H1 (cell line): ENCODE results near the gene MT1X. TPM values are rescaled to one million over a fixed set of nuclear protein-coding genes. Genes with fewer than 3 reads are reported as not detected.

Experiments
- CTCF ChIA-PET: fragments of 300-600 bp; sonication (Branson Sonifier 250); formaldehyde crosslinking; loops from one replicate; lab custom pipeline; 2021; ENCODE audit not compliant: partially characterized antibody; lab: Charles Lee
- POLR2A ChIA-PET: fragments of 300-600 bp; sonication (Branson Sonifier 250); formaldehyde crosslinking; loops from one replicate; lab custom pipeline; 2021; ENCODE audit warnings: inconsistent platforms; ENCODE audit not compliant: partially characterized antibody; lab: Charles Lee
- DNase-seq, 2 experiments: peaks; one replicate each; pipeline versions ENCODE4 v3.0.0 to v3.0.0-alpha.2; 2010 to 2022; ENCODE audit warnings: low spot score in 2 of 2, low read depth in 1 of 2, mixed read lengths in 1 of 2
- FAIRE-seq: peaks from 2 replicates; lab custom pipeline; 2011; peaks lifted over from hg19 to GRCh38; lab: Jason Lieb, UNC
- H2AFZ ChIP-seq: 2 replicates; pipeline ENCODE4 v1.8.1; 2012; ENCODE audit warnings: low read length, inconsistent platforms
- H2AK5ac ChIP-seq: 2 replicates; pipeline ENCODE4 v1.6.1; 2013; ENCODE audit warnings: low read depth, low read length
- H2BK120ac ChIP-seq: replicated peaks from 2 replicates; pipeline ENCODE3; 2013; ENCODE audit warnings: low read depth, low read length, inconsistent platforms
- H2BK12ac ChIP-seq: 2 replicates; pipeline ENCODE4 v1.6.1; 2013; ENCODE audit warnings: low read depth, low read length
- H2BK15ac ChIP-seq: 2 replicates; pipeline ENCODE4 v1.6.1; 2013; ENCODE audit warnings: low read length
- H2BK20ac ChIP-seq: 2 replicates; pipeline ENCODE4 v1.6.1; 2013; ENCODE audit warnings: low read length
- H2BK5ac ChIP-seq: 2 replicates; pipeline ENCODE4 v1.6.1; 2013; ENCODE audit warnings: low read depth, low read length
- H3K14ac ChIP-seq: 2 replicates; pipeline ENCODE4 v1.6.1; 2013; ENCODE audit warnings: inconsistent platforms; ENCODE audit not compliant: insufficient read length
- H3K18ac ChIP-seq: 2 replicates; pipeline ENCODE4 v1.6.1; 2013; ENCODE audit warnings: low read length; ENCODE audit errors: extremely low read depth
- H3K23ac ChIP-seq: 2 replicates; pipeline ENCODE4 v1.6.1; 2013; ENCODE audit warnings: inconsistent platforms; ENCODE audit not compliant: insufficient read length
- H3K23me2 ChIP-seq: 2 replicates; pipeline ENCODE4 v1.6.1; 2013; ENCODE audit warnings: low read depth, low read length
- H3K27ac ChIP-seq: 2 replicates; pipeline ENCODE4 v1.6.1; 2011; ENCODE audit warnings: low read depth, low read length, inconsistent platforms
- H3K27me3 ChIP-seq, 4 experiments: replicated peaks in 1 of 4; 1 replicate in 1 of 4; 2 replicates in 3 of 4; pipeline versions ENCODE4 v1.6.1 to v1.8.1; 2011 to 2013; ENCODE audit warnings: low read length in 3 of 4, mild to moderate bottlenecking in 3 of 4, inconsistent platforms in 2 of 4, mixed read lengths in 2 of 4, moderate library complexity in 1 of 4; ENCODE audit not compliant: control insufficient read depth in 3 of 4, insufficient read depth in 3 of 4; ENCODE audit errors: extremely low read depth in 1 of 4
- H3K36me3 ChIP-seq, 4 experiments: 2 replicates each; pipeline versions ENCODE4 v1.6.1 to v1.8.1; 2011 to 2013; ENCODE audit warnings: mild to moderate bottlenecking in 4 of 4, low read length in 3 of 4, moderate library complexity in 2 of 4, control low read depth in 1 of 4, inconsistent platforms in 1 of 4; ENCODE audit not compliant: insufficient read depth in 4 of 4, control insufficient read depth in 2 of 4
- H3K4ac ChIP-seq: replicated peaks from 2 replicates; pipeline ENCODE3; 2013; ENCODE audit warnings: low read length, low read depth, mixed read lengths, inconsistent platforms; ENCODE audit not compliant: insufficient read length
- H3K4me1 ChIP-seq, 4 experiments: replicated peaks in 1 of 4; 1 replicate in 1 of 4; 2 replicates in 3 of 4; pipeline versions ENCODE4 v1.6.1 to v1.8.1; 2011 to 2013; ENCODE audit warnings: low read length in 3 of 4, inconsistent platforms in 2 of 4, mixed read lengths in 1 of 4; ENCODE audit not compliant: insufficient read depth in 4 of 4, control insufficient read depth in 3 of 4
- H3K4me2 ChIP-seq, 2 experiments: 2 replicates each; pipeline versions ENCODE4 v1.6.1 to v1.8.1; 2011 to 2013; ENCODE audit warnings: low read depth in 2 of 2, low read length in 2 of 2, control low read depth in 1 of 2, inconsistent platforms in 1 of 2, mild to moderate bottlenecking in 1 of 2; ENCODE audit not compliant: insufficient read depth in 1 of 2
- H3K4me3 ChIP-seq, 4 experiments: fragments of 200-600, 300-600 bp in 1 of 4; sonication (generic), shearing (Covaris generic), sonication (Bioruptor Twin) in 1 of 4; 2 replicates each; pipeline versions ENCODE4 v1.5.1 to v1.8.1; 2011 to 2016; ENCODE audit warnings: low read length in 4 of 4, low read depth in 3 of 4, control low read depth in 2 of 4, inconsistent platforms in 2 of 4, mild to moderate bottlenecking in 2 of 4, mixed read lengths in 1 of 4, moderate library complexity in 1 of 4; ENCODE audit not compliant: insufficient read depth in 2 of 4; ENCODE audit errors: extremely low read depth in 1 of 4
- H3K56ac ChIP-seq: replicated peaks from 2 replicates; pipeline ENCODE3; 2013; ENCODE audit warnings: low read depth, mild to moderate bottlenecking, mixed read lengths, low read length, inconsistent platforms; ENCODE audit not compliant: insufficient read length
- H3K79me1 ChIP-seq: 2 replicates; pipeline ENCODE4 v1.6.1; 2013; ENCODE audit warnings: low read depth, low read length, control low read depth
- H3K79me2 ChIP-seq, 2 experiments: 2 replicates each; pipeline versions ENCODE4 v1.6.1 to v1.8.1; 2012 to 2013; ENCODE audit warnings: low read length in 2 of 2, mild to moderate bottlenecking in 2 of 2, inconsistent platforms in 1 of 2; ENCODE audit not compliant: insufficient read depth in 2 of 2, control insufficient read depth in 1 of 2
- H3K9ac ChIP-seq, 4 experiments: replicated peaks in 1 of 4; 1 replicate in 1 of 4; 2 replicates in 3 of 4; pipeline versions ENCODE4 v1.6.1 to v1.8.1; 2011 to 2013; ENCODE audit warnings: low read depth in 3 of 4, low read length in 3 of 4, control low read depth in 2 of 4, mild to moderate bottlenecking in 2 of 4, moderate library complexity in 2 of 4, inconsistent platforms in 1 of 4; ENCODE audit errors: extremely low read depth in 1 of 4
- H3K9me3 ChIP-seq, 2 experiments: 2 replicates each; pipeline versions ENCODE4 v1.6.1 to v1.8.1; 2012 to 2013; ENCODE audit warnings: mild to moderate bottlenecking in 2 of 2, moderate library complexity in 2 of 2, control low read depth in 1 of 2, inconsistent platforms in 1 of 2, low read depth in 1 of 2, low read length in 1 of 2, mixed read lengths in 1 of 2; ENCODE audit not compliant: insufficient read depth in 2 of 2
- H4K20me1 ChIP-seq, 2 experiments: replicated peaks in 1 of 2; 2 replicates each; pipeline versions ENCODE3 to v1.8.1; 2011 to 2013; ENCODE audit warnings: inconsistent platforms in 2 of 2, low read length in 2 of 2, mild to moderate bottlenecking in 1 of 2; ENCODE audit not compliant: insufficient read depth in 2 of 2, control insufficient read depth in 1 of 2
- H4K5ac ChIP-seq: 2 replicates; pipeline ENCODE4 v1.6.1; 2013; ENCODE audit warnings: low read length, low read depth, mixed read lengths, inconsistent platforms; ENCODE audit not compliant: insufficient read length
- H4K8ac ChIP-seq: 2 replicates; pipeline ENCODE4 v1.8.0; 2013; ENCODE audit warnings: mild to moderate bottlenecking, moderate library complexity, low read length, inconsistent platforms; ENCODE audit not compliant: insufficient read depth; ENCODE audit errors: extremely low read depth
- H4K91ac ChIP-seq: replicated peaks from 2 replicates; pipeline ENCODE3; 2013; ENCODE audit warnings: low read length, mixed read lengths, inconsistent platforms; ENCODE audit not compliant: insufficient read length
- CHD1 ChIP-seq: IDR thresholded peaks from 2 replicates; pipeline ENCODE4 v1.6.1; 2012; ENCODE audit warnings: low read depth, low read length, improper control_type of control experiment
- EZH2 ChIP-seq: fragments of 200-600 bp; sonication (generic); IDR thresholded peaks from 2 replicates; pipeline ENCODE4 v1.7.1; 2012; ENCODE audit warnings: low read depth, mild to moderate bottlenecking, moderate library complexity, low read length, inconsistent platforms; ENCODE audit not compliant: severe bottlenecking
- HDAC6 ChIP-seq: IDR thresholded peaks from one replicate; pipeline ENCODE4 v1.7.1; 2012; ENCODE audit warnings: low read depth, mild to moderate bottlenecking, inconsistent platforms, low read length, moderate library complexity
- RNF2 ChIP-seq: fragments of 200-900, 300-1000 bp; sonication (generic); IDR thresholded peaks from 2 replicates; pipeline ENCODE4 v1.7.1; 2016; ENCODE audit warnings: borderline replicate concordance, low read depth, mild to moderate bottlenecking, antibody characterized with exemption, low read length; ENCODE audit not compliant: poor library complexity, severe bottlenecking; ENCODE audit errors: missing control alignments
- SUZ12 ChIP-seq: fragments of 200-600 bp; sonication (generic); IDR thresholded peaks from 2 replicates; pipeline ENCODE4 v1.6.1; 2012; ENCODE audit warnings: mild to moderate bottlenecking, inconsistent platforms, low read length, moderate library complexity, mixed read lengths
- WGBS, 2 experiments: shearing (Covaris generic) in 1 of 2; methylation state at CpG; one replicate each; pipeline versions ENCODE4 v1.1.6 to v1.1.7; 2013 to 2015; ENCODE audit warnings: low lambda C conversion rate in 2 of 2, mixed read lengths in 2 of 2, inconsistent platforms in 1 of 2, low coverage in 1 of 2, missing lambda C conversion rate in 1 of 2; ENCODE audit not compliant: insufficient replicate concordance in 2 of 2, insufficient coverage in 1 of 2, insufficient read length in 1 of 2; ENCODE audit errors: extremely low coverage in 1 of 2, missing lambda C conversion rate in 1 of 2; 5-methylcytosine and 5-hydroxymethylcytosine counted together
- polyA plus RNA-seq, 7 experiments: library from polyadenylated mRNA; depleted of rRNA in 3 of 7; stranded (reverse) in 5 of 7; unstranded in 2 of 7; fragments of >200 nt in 5 of 7; fragments of 200-250 nt in 2 of 7; gene quantifications; 1 replicate in 5 of 7; 2 replicates in 1 of 7; 4 replicates in 1 of 7; pipeline versions ENCODE4 v1.2.1 to v1.2.3, GENCODE V29; 2011 to 2013; ENCODE audit warnings: missing spikeins in 2 of 7, mixed read lengths in 2 of 7
- total RNA-seq: library from RNA; stranded (reverse); fragmentation: NEBNext Ultra II Directional; extraction: Animal tissue kit (Norgen Biotek cat#: 25700); gene quantifications from 2 replicates; pipeline ENCODE4 v1.2.1, GENCODE V29; 2021
- TF ChIP-seq, protein P1 (sequence below): IDR thresholded peaks from 2 replicates; pipeline ENCODE4 v1.6.1; 2012; ENCODE audit warnings: inconsistent platforms

Gene MT1X
- total and polyA plus RNA-seq, 2 of the 8 experiments (the other 6 are each of a cell fraction or from before 2014, with no cell fraction given): 52.4 to 1,060 TPM

DNA sequence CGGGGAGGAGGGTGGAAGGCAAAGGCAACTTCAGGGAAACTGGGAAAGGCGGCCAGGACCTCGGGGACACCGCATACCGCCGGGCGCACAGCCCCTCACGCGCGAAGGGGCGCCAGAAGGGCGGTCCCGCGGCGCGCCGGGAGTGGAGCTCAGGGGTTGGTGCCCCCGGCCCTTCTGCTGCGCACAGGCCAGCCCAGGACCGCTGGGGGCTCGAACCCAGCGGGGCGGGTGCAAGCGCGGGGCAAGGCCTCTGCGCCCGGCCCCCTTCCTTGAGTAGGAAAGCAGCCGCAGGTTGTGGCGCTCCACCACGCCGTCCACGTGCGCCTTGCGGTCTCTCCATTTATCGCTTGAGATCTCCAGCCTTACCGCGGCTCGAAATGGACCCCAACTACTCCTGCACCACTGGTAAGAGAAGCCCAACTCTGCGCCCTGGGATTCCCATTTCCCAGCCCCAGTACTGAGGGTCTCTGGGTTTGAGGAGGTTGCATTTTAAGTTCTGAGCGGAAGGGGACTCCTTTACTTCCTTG is 46.8 kb upstream of the MT1X start:
- no peak overlapping the region for H4K91ac ChIP-seq
- H3K9me3 ChIP-seq: no peaks in the 10 kb centered on the region
- H3K18ac ChIP-seq: peak overlapping the region; percentile 13; the same call in 1 of the 2 replicates
- ChIA-PET POLR2A (interaction anchor here (0.8 to 4.8 kb wide), 6 partner anchors 9 to 35 kb away, joined by 3 to 32 read pairs (median 5); partner anchors contain the start of genes MT1E, MT1G and MT1H), CTCF (interaction anchor here (1.4 to 3.0 kb wide), 3 partner anchors 11 to 32 kb away, joined by 7 to 13 read pairs (median 8); no protein-coding TSS in a partner anchor)
- no peak overlapping the region for H2BK120ac ChIP-seq
- H3K56ac ChIP-seq: no peak overlapping the region
- no peak overlapping the region for H3K14ac ChIP-seq
- H2BK5ac ChIP-seq: no peak overlapping the region
- 0 out of 2 replicates have a peak overlapping the region, but pooled peaks have one; percentile 17 for H2BK12ac ChIP-seq
- DNase-seq (peak in 1 of 2 experiments; percentile 66), FAIRE-seq (no peak)
- H2BK15ac ChIP-seq: no peak overlapping the region
- peaks cover 96 to 100% (median 100%) of the 10 kb centered on the region in 4 experiments for H3K27me3 ChIP-seq
- no peak overlapping the region for H2BK20ac ChIP-seq
- no peak overlapping the region for H2AK5ac ChIP-seq
- no peak overlapping the region for H3K4ac ChIP-seq
- H4K8ac ChIP-seq: no peak overlapping the region
- no peak overlapping the region for H4K5ac ChIP-seq
- peaks cover 3 to 18% (median 7%) of the 10 kb centered on the region in 4 experiments for H3K4me1 ChIP-seq
- H4K20me1 ChIP-seq: peaks cover 14 to 26% of the 10 kb centered on the region in 2 experiments
- peak overlapping the region in 2 of 4 experiments; percentile 6 to 46; a peak in 2 of 8 replicates for H3K4me3 ChIP-seq
- 2% methylated on average over 34 of the region's 40 CpGs; no CpG with 5 or more reads in 1 of the 2 experiments for WGBS, 2 experiments
- no peak overlapping the region for H3K23ac ChIP-seq
- TF ChIP-seq SUZ12: peak; percentile 95
- TF ChIP-seq, protein P1, sequence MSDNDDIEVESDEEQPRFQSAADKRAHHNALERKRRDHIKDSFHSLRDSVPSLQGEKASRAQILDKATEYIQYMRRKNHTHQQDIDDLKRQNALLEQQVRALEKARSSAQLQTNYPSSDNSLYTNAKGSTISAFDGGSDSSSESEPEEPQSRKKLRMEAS: peak; percentile 35; the same call in 1 of the 2 replicates
- peak; percentile 10 for TF ChIP-seq RNF2
- no peak for TF ChIP-seq HDAC6
- TF ChIP-seq EZH2: peak; percentile 98
- no peak for TF ChIP-seq CHD1
- no peaks in the 10 kb centered on the region for H3K79me2 ChIP-seq
- H3K36me3 ChIP-seq: no peaks in the 10 kb centered on the region; a peak in 1 of 8 replicates
- H3K27ac ChIP-seq: no peak overlapping the region
- H3K4me2 ChIP-seq: peak overlapping the region; percentile 42 to 63
- H3K79me1 ChIP-seq: no peaks in the 10 kb centered on the region
- H2AFZ ChIP-seq: no peak overlapping the region
- peaks cover 9% of the 10 kb centered on the region for H3K23me2 ChIP-seq
- H3K9ac ChIP-seq: no peak overlapping the region
